ENCODE results near the gene CYB5R4. TPM values are rescaled to one million over a fixed set of nuclear protein-coding genes. Genes with fewer than 3 reads are reported as not detected.

The CYB5R4 gene
- total RNA-seq: 2.2 TPM in 2 replicates

GRCh38 chr6:83859410-83860358, at the start of gene CYB5R4:
CYB5R4 (plus strand) TSS chr6:83859689; CDS start chr6:83859783, 94 bp downstream.
- peak; percentile 96 for DNase-seq (ENCODE audit: low read depth in 2 of 2)

- no peak for DNase-seq (ENCODE audit: low read depth in 2 of 2)
These were observed 46.9 kb upstream of the CYB5R4 start for GRCh38 chr6:83812595-83812994.

DNA sequence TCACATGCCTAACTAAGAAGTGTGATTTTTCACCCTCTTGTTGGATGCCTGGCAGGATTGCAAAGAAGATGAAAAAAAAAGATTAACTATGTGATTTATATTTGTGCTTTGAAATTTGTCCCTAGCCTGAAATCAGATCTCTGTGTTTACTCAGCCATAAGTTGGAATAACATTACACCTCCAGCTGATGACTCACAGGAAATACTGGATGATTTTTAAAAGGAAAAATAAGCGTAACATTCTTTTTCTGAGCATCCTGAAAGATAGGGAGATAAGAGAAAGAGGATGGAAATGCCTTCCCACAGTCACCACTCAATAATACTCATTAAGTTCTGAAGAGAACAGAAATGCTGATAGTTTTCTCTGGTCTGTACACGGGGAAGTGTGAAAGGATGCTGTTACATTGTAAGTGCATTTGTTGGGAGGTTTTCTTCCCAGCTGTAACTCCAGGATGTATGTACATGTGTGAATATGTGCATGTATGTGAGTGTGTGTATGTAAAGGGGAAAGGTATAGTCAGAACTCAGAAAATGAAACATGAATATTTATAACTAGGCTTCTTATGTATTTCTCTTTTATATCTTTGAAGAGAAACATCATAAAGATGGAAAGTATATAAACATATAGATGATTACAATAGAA, 43.7 kb upstream of the CYB5R4 start:
- peak; percentile 72 to 95 for DNase-seq (ENCODE audit: low read depth in 2 of 2)

GRCh38 chr6:83822629-83823169, 36.8 kb upstream of the CYB5R4 start:
- DNase-seq (ENCODE audit: low read depth in 2 of 2): no peak

- DNase-seq (ENCODE audit: low read depth in 2 of 2): peak; percentile 11 to 56
These were observed 35.1 kb upstream of the CYB5R4 start for GRCh38 chr6:83824388-83824801.

- DNase-seq (ENCODE audit: low read depth in 2 of 2): peak in 1 of 2 donors; percentile 55
These were observed 34.7 kb upstream of the CYB5R4 start for GRCh38 chr6:83824831-83825230.

DNA sequence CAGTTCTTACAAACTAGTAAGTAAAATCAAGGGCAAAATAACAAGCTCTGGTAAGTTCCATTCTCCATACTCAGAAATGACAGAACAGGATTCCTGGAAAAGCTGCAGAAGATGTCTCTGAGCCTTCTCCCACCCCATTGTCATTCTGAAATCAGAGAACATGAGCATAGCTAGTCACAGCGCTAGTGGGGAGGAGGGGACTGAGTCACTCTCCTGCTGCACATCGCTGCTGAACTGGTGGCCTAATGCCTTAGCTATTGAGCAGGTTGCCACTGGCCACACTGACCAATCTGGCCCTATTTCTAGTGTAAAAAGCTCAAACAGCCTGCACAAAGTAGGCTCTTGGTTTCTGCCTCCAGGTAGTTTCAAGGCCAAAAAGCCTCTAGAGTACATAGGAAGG, 32.4 kb upstream of the CYB5R4 start:
- DNase-seq (ENCODE audit: low read depth in 2 of 2): no peak

- no peak for DNase-seq (ENCODE audit: low read depth in 2 of 2)
These were observed 20.8 kb upstream of the CYB5R4 start for GRCh38 chr6:83838727-83839126.

- no peak for DNase-seq (ENCODE audit: low read depth in 2 of 2)
These were observed 15.3 kb upstream of the CYB5R4 start for GRCh38 chr6:83844170-83844569.

DNA sequence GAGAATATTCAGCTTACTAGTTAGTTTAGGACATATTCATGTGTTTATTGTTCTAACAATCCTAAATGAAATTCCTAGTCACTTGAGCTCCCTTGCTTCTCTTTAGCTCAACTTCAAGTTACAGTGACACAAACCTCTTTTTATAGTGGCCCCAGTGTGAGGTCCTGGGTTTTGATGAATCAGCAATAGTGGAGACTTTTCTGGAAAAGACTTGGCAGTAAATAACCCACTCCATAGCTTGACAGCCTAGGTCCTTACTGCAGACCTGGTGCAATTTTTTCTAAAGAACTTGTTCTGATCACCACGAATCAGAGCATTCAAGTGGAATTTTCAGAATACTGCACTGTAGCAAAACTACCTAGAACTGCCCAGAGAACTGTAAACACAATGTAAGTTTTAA, 13.2 kb upstream of the CYB5R4 start:
- DNase-seq (ENCODE audit: low read depth in 2 of 2): no peak

DNA sequence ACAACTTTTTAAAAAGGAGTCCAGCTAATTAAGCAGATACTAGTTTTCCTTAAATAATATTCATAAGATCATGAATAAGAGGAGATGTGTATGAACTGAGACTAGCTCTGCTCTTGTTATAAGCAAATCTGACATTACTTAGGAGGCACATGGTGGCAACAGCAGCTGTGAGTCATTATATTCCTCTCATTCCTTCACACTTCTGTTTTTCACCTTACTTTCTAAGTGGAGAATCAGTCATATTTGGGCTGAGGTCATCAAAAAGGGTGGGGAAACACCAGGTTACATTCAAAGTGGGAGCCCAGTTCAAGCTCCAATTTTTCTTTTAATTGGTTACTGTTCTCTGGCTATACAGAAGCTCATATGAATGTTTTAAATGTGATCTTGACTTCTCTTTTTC, 12.3 kb upstream of the CYB5R4 start:
- DNase-seq (ENCODE audit: low read depth in 2 of 2): no peak

DNA sequence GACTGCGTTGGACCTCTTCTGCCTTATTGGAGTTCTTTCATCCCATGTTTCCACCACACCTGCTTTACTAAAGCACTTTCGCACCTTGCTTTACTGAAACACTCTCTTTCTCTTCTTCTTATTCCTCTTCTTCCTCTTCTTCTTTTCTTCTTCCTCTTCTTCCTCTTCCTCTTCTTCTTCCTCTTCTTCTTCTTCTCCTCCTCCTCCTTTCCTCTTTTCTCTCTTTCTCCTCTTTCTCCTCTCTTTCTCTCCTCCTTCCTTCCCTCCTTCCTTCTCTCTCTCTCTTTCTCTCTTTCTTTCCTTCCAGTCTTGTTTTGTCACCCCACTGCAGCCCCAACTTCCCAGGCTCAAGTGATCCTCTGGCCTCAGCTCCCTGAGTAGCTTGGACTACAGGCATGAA, 10.4 kb upstream of the CYB5R4 start:
- no peak for DNase-seq (ENCODE audit: low read depth in 2 of 2)

DNA sequence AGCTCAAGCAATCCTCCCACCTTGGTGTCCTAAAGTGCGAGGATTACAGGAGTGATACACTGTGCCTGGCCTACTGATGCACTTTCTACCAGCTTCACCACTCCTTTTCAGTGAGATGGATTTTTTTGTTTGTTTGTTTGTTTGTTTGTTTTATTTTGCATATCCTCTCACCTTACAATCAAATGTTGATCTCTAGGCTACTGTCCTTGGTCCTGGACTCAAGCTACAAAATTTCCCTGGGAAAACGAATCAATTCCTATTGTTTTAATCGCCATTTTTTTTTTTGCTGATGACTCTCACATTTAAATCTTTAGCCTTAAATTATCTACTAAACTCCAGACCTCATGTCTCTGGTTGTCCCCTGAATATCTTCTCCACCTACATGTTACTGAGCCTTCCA, 9.9 kb upstream of the CYB5R4 start:
- DNase-seq (ENCODE audit: low read depth in 2 of 2): no peak

GRCh38 chr6:83852528-83853177, 6.8 kb upstream of the CYB5R4 start:
- DNase-seq (ENCODE audit: low read depth in 2 of 2): no peak

DNA sequence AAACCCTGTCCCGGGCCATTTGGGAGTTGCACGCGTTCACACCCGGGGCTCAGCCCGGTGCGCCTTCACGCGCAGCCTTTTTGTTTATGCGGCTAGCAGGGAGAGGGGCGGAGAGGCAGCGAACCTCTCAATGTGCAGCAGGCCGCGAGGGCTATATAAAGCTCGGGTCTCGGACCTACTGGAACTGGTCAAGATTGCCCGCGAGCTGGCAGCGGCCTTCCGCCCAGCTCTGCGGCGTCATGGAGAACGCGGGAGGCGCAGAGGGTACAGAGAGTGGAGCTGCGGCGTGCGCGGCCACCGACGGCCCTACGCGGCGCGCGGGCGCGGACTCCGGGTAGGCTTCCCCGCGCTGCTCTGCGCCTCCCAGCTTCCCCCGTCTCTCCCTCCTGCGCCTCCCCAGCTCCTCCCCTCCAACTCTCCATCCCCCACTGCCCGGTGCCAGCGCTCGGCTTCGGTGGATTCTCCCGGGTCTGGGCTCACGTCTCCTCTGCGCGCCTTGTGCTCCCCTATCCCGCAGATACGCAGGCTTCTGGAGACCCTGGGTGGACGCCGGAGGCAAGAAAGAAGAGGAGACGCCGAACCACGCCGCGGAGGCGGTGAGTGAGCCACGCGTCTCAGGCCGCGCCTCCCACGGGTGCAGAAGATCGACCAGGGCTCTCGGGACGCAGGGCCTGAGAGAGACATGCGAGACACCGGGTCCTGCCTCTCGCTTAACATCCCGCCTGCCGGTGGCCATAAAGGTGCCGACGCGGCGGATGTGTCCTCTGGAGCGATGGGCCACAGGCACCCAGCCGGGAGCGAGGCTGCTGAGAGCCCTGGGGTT, 6.1 kb upstream of the CYB5R4 start, which contains the start of gene RIPPLY2:
Gene RIPPLY2 (plus strand): TSS at position 183 of the 823 bp plus-strand sequence. CDS start 57 bp downstream, at position 240.
- DNase-seq (ENCODE audit: low read depth in 2 of 2): peak; percentile 27 to 73

- DNase-seq (ENCODE audit: low read depth in 2 of 2): peak in 1 of 2 donors; percentile 7
These were observed 5.4 kb upstream of the CYB5R4 start for GRCh38 chr6:83854001-83854501.

- peak in 1 of 2 donors; percentile 21 for DNase-seq (ENCODE audit: low read depth in 2 of 2)
These were observed 4.7 kb upstream of the CYB5R4 start for GRCh38 chr6:83854766-83855165.

- DNase-seq (ENCODE audit: low read depth in 2 of 2): no peak
These were observed 868 bp downstream of the CYB5R4 start for GRCh38 chr6:83860359-83860755.

- no peak for DNase-seq (ENCODE audit: low read depth in 2 of 2)
These were observed 1.4 kb downstream of the CYB5R4 start for GRCh38 chr6:83860782-83861495.

Data from lung microvascular endothelial cell (primary cell).